Stimulated activated CD8-positive, alpha-beta memory T cell treated with anti-CD3 and anti-CD28 coated beads, Interleukin-4, amount 100 ng/mL, for 1 hour (primary cell): ENCODE data around the gene WASL.
"Not testable (repeated sequence)": the region's sequence is repeated elsewhere in the genome, so short reads cannot be mapped to it uniquely, and the experiment has no call there.

Experiments used
- DNase-seq, 2 donors: peaks; one replicate each; pipeline ENCODE4 v3.0.0-alpha.2; 2020; ENCODE audit warnings: low read depth in 2 of 2, low spot score in 1 of 2

The WASL gene

DNA sequence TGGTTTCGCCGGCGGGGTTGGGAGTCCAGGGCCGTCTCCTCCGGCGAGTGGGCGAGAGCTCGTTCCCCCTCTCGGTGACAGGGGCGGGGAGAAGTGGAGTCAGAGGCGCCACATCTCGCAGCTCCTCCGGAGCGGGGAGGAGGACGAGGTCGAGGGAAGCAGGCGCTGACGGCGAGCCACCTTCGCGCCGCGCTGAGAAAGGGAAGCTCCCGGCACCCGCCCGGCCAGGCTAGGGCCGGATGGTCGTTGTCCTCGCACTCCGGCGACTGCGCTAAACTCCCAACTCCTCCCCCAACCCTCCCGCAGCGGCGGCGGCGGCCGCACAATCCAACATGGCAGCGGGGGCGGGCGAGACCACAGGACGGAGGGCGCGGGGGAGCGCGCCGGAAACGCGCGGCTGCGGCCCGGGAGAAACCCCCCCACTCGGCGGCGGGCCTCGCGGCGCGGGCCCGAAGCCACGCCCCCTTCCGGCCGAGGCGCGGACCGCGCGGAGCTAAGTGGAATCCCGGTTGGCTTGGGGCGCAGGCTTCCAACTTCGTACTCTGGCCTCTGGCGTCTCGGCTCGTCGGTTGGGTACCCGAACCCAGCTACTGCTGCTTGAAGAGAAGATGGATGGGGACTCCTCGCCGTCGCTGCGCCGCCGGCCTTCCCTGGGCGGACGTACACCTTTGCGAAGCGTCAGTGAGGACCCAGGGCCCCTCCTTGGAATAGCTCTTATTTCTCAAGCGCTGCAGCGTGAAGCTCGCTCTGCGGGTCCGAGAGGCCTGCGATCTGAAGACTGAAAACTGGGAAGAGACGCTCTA, at the start of gene WASL:
Gene WASL (minus strand): TSS at position 270 of the 803 bp plus-strand sequence. CDS start 269 bp downstream, at position 1.
- peak; percentile 69 to 76 for DNase-seq

- DNase-seq = no peak
Measured at GRCh38 chr7:123797673-123798531, 49.1 kb upstream of the WASL start.

DNA sequence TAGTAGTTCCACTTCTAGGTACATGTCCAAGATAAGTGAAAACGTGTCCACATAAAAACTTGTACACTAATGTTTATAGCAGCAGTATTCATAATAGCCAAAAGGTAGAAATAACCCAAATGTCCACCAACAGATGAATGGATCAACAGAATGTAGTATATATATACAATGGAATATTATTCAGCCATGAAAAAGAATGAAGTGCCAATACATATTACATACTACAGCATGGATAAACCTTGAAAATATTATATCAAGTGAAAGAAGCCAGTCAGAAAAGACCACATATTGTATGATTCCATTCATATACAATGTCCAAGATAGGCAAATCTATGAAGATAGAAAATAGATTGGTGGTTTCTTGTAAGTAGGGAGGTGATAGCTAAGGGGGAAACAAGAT, 47.8 kb upstream of the WASL start:
- DNase-seq = no peak

DNA sequence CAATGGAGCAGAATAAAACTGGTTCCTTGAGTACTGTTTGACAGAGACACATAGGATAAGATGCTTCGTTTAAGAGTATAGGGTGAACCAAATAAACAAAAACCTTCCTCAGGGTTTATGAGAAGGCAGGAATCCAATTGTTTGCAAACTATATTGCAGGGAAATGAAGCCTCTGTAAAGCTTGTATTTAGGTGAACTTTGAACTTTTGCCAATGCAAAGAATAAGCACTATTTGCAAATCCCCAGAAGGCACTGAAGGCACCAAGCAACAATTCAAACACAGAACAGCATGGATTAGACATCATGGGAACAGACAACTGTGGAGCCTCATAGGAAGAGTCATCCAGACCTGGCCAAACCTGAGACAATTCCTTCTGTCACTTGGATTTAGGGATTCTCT, 47.1 kb upstream of the WASL start:
- no peak for DNase-seq

DNA sequence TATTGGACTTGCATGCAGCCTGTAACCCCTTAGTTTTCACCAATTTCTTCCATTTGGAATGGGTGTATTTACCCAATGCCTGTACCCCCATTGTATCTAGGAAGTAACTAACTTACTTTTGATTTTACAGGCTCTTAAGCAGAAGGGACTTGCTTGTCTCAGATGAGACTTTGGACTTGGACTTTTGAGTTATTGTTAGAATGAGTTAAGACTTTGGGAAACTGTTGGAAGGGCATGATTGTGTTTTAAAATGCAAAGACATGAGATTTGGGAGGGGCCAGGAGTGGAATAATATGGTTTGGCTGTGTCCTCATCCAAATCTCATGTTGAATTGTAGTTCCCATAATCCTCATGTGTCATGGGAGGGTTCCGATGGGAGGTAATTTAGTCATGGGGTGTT, 46.3 kb upstream of the WASL start:
- not testable (repeated sequence) for DNase-seq

DNA sequence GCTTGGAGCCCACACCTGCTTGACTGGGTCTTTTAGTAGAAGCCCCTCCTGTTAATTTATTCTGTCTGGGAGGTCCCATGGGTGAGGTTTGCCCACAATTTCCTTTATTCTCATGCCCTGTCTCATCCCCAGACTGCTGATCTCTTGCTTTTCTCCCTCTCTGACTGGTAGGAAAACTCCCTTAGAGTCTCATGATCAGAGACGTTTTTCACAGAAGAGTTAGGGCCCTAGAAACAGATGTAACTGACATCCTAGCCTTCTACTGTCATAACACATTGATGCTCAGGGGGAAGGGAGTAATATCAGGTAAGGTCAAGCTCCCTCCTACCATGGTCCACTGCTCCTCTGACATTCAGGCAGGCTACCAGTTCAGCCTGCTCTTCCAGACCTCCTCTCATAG, 43.7 kb upstream of the WASL start:
- no peak for DNase-seq

GRCh38 chr7:123791001-123791400, 42.2 kb upstream of the WASL start:
- no peak for DNase-seq

GRCh38 chr7:123789817-123790216, 41.0 kb upstream of the WASL start:
- DNase-seq = no peak

GRCh38 chr7:123789206-123789784, 40.5 kb upstream of the WASL start:
- DNase-seq = no peak

DNA sequence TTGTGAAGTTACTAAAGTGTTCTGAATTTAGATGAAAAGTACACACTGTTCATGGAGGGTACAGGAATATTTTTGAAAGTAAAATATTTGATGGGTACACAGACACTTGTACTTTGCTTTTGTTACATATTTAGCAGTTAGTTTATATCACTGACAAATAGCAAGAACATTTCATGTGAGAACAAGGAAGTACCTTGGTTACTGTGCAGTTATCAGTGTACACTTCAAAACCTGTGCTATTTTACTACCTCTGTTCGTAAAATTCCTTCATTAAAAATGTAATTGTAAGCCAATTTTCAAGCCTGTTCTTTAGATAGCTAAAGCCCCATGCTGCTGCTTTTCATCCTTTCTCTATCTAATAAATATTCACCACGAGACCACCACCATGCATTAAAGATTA, 39.8 kb upstream of the WASL start:
- no peak for DNase-seq

DNA sequence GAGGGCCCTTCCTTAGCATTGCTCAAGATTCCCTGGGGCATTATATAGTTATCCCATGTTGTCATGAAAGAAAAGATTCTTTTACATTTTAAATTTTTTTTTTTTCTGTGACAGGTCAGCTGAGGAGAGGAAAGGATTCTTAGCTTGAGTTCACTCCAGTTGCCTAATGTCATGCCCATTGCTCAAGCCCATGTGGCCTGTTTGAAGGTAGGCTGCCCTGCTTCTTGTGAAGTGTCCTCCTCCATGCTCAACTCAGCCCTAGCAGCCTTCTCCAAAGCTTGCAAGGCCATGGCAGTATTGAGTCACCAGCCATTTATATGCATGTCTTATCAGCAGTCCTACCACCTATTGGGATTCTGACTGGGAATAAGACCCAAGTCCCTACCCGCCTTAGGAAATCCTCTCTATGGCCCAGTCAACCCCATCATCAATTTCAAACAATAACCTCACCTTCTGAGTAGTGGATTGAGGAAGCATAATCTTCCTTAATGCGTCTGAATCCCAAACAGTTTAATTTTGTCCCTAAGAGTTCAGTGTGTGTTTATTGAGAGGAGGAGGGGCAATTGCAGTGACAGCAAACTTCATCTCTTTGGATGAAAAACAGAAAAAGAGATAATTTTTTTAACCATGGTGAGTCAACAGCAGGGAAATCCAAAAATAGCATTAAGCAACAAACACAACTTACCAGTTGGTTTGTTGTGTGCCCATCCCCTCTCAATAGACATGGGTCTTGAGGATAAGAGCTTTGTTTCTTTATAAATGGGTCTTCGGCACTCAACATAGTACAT, 38.6 kb upstream of the WASL start:
- DNase-seq = no peak

DNA sequence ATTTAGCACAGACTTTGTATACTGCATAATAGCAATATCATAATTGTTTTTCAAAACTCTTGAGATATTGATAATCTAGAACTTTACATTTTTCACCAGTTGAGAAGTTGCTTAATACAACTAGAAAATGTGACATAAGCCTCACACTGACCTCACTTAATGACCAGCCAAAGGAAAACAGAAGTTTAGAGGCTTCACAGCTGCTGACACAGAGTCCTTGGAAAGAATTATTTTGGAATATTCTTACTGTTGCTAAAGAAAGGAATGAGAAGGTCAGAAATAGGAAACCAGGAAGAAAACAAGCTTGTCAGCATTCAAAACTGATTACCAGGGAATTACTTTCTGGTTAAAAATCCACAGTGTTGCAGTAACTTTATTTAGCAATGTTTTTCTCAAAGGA, 35.5 kb upstream of the WASL start:
- no peak for DNase-seq

GRCh38 chr7:123783820-123784219, 35.0 kb upstream of the WASL start:
- DNase-seq = no peak

DNA sequence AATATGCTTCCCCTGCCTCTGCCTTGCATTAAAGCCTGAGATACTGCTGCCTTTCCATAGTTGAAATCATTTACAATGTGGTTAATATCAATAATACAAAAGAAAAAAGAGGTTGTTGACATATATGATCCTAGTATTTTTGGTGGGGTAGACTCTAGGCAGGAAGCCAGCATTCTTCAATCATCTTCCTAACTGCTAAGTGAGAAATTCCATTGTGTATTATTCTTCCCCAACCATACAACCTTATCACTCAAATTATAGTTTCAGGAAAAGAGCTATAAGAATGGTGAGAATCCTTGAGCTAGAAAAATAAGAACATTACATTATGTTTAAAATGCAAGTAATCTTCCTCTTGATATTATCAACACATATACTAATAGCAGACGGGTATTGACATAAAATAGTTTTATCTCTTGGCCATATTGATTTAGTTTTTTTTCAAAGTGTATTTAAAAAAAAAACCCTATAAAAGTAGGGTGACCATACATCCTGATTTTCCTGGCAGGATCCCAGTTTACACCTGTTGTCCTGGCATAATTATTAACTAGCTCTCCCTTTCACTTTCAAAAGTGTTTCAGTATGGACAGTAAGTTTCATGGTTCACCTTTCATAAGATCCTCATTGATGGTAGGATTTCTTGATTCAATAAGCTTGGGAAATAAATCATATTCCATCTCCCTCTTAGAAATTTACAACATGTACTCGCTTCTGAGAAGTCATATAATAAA, 33.4 kb upstream of the WASL start:
- no peak for DNase-seq

DNA sequence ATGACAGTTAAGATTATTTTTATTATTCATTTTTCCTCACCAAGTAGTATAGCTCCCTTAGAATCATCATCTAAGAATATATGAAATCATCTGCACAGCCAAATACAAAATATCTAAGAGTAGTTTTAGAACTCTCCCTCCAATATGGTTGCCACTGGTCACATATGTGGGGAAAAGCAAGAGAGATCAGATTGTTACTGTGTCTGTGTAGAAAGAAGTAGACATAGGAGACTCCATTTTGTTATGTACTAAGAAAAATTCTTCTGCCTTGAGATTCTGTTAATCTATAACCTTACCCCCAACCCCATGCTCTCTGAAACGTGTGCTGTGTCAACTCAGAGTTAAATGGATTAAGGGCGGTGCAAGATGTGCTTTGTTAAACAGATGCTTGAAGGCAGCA, 31.7 kb upstream of the WASL start:
- not testable (repeated sequence) for DNase-seq

- no peak for DNase-seq
Measured at GRCh38 chr7:123774496-123774895, 25.7 kb upstream of the WASL start.

- DNase-seq = no peak
Measured at GRCh38 chr7:123773481-123773880, 24.7 kb upstream of the WASL start.

- DNase-seq = no peak
Measured at GRCh38 chr7:123772652-123773051, 23.8 kb upstream of the WASL start.

- DNase-seq = no peak
Measured at GRCh38 chr7:123771846-123772245, 23.0 kb upstream of the WASL start.

DNA sequence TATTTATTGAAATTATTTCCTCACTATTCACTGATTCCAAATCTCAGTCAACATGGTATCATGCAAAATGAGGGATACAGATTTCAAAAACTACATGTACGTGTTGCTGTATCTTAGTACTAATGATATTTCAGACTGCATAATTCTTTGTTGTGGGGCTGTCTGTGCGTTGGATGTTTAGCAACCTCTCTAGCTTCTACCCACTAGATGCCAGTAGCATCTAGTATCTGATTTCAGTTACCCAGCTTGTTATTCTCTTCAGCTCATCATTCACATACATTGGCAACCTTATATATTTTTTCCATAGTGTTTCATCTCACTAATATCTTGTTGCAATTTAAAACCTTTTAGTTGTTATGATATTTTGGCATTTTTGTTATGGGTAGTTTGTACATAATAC, 22.5 kb upstream of the WASL start:
- DNase-seq = no peak

DNA sequence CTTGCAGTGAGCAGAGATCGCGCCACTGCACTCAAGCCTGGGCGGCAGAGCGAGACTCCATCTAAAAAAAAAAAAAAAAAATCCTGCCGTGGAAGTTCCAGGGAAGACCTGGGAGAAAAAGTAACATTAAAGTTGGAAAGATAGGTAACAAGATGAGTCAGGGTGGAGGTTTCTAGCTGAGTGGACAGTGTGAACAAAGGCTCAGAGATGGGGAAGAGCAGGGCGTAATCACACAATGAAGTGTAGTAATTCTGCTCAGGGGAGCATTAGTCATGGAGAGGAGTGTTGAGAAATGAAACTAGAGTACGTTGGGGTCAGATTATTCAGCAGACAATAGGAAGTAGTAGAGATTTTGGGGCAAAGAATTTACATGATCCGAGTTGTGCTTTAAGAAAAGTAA, 21.6 kb upstream of the WASL start:
- DNase-seq = no peak
